ENCODE results near the gene MFRP. TPM values are rescaled to one million over a fixed set of nuclear protein-coding genes. Genes with fewer than 3 reads are reported as not detected.

Gene MFRP
- total and polyA plus RNA-seq, 10 of the 15 experiments (the other 5 are each of a cell fraction or from before 2014, with no cell fraction given) = not detected

GRCh38 chr11:119317592-119318239 lies 28.8 kb downstream of the MFRP start (continued):
- no peak for TF ChIP-seq CBX3 (IDR thresholded peaks at IDR 0.05; ENCODE audit: borderline replicate concordance, low read depth)
- no peak for TF ChIP-seq SMC3 (IDR thresholded peaks at IDR 0.05; ENCODE audit: borderline replicate concordance, low read length)
- no peak for TF ChIP-seq TCF12 (IDR thresholded peaks at IDR 0.05; ENCODE audit: low read depth, low read length)
- no peak for TF ChIP-seq NR2F1 (conservative IDR thresholded peaks at IDR 0.05)
- TF ChIP-seq BHLHE40 (IDR thresholded peaks at IDR 0.05; ENCODE audit: borderline replicate concordance in 1 of 2, low read depth in 2 of 2, low read length in 1 of 2) = no peak
- TF ChIP-seq SMARCA5 (IDR thresholded peaks at IDR 0.05) = no peak
- TF ChIP-seq NFXL1 (IDR thresholded peaks at IDR 0.05; ENCODE audit: borderline replicate concordance) = no peak

GRCh38 chr11:119316729-119317591 lies 29.5 kb downstream of the MFRP start, which contains the start of gene MCAM:
Gene MCAM (minus strand): TSS chr11:119317130. CDS start chr11:119317101, 29 bp downstream.
- SMC1A ChIA-PET (ENCODE audit: uncharacterized antibody, unreplicated experiment) = interaction anchor here (1.0 to 3.5 kb wide), 3 partner anchors 9 to 34 kb away, joined by 3 to 14 read pairs (median 3); no protein-coding TSS in a partner anchor
- peak in 1 of 2 experiments; percentile 37; a peak in 1 of 4 replicates for TF ChIP-seq BHLHE40 (IDR thresholded peaks at IDR 0.05; ENCODE audit: borderline replicate concordance in 1 of 2, low read depth in 2 of 2, low read length in 1 of 2)
- TF ChIP-seq SUZ12 (IDR thresholded peaks at IDR 0.05; ENCODE audit: unreplicated experiment) = peak; percentile 67
- TF ChIP-seq HDAC6 (IDR thresholded peaks at IDR 0.05; ENCODE audit: unreplicated experiment) = peak; percentile 43
- TF ChIP-seq POLR2A (IDR thresholded peaks at IDR 0.05; ENCODE audit: low read depth, low read length) = peak; percentile 24; the same call in 1 of the 2 replicates
- no peak for TF ChIP-seq NFYB (IDR thresholded peaks at IDR 0.05; ENCODE audit: insufficient read depth, low read depth, low read length)
- no peak for TF ChIP-seq TCF7 (IDR thresholded peaks at IDR 0.05; ENCODE audit: borderline replicate concordance)
- TF ChIP-seq BCL11A (IDR thresholded peaks at IDR 0.05; ENCODE audit: low read depth, low read length) = no peak
- no peak for TF ChIP-seq NR2F1 (conservative IDR thresholded peaks at IDR 0.05)
- TF ChIP-seq MAX (IDR thresholded peaks at IDR 0.05; ENCODE audit: low read depth, low read length) = no peak
- TF ChIP-seq GABPA (IDR thresholded peaks at IDR 0.05; ENCODE audit: low read depth) = no peak
- no peak for TF ChIP-seq SMARCA5 (IDR thresholded peaks at IDR 0.05)
- DNase-seq (ENCODE audit: low read depth, low spot score) (no peak), ATAC-seq (peak; percentile 4; the same call in 2 of the 3 replicates), FAIRE-seq (no peak)
- CTCF ChIA-PET = interaction anchor here (0.8 to 2.8 kb wide), 7 partner anchors 9 to 110 kb away, joined by 3 to 8 read pairs (median 4); no protein-coding TSS in a partner anchor
- Histone ChIP-seq H3K9me3 (replicated peaks; ENCODE audit: control insufficient read depth, insufficient read depth, low read length) (no peaks in the 10 kb centered on the region), H3K4me3 (peak within 1 kb of the TSS; percentile 57; the same call in 1 of the 2 replicates), H4K20me1 (ENCODE audit: control insufficient read depth, insufficient read depth) (no peaks in the 10 kb centered on the region), H3K27ac (ENCODE audit: control insufficient read depth, insufficient read depth) (no peak within 1 kb of the TSS), H3K9ac (ENCODE audit: control insufficient read depth, insufficient read depth, low read length) (no peak within 1 kb of the TSS), H3K36me3 (ENCODE audit: control insufficient read depth in 2 of 2, insufficient read depth in 2 of 2, low read length in 1 of 2) (no peaks in the 10 kb centered on the region), H2AFZ (ENCODE audit: control insufficient read depth, low read depth, low read length) (peak within 1 kb of the TSS; percentile 61), H3K4me2 (ENCODE audit: control insufficient read depth, insufficient read depth) (peak within 1 kb of the TSS; percentile 87), H3K4me1 (ENCODE audit: control insufficient read depth, insufficient read depth, low read length) (peaks cover 39% of the 10 kb centered on the region), H3K79me2 (ENCODE audit: control insufficient read depth, insufficient read depth, low read length) (no peaks in the 10 kb centered on the region), H3K27me3 (replicated peaks in 1 of 2; ENCODE audit: control insufficient read depth in 2 of 2, insufficient read depth in 2 of 2, low read length in 1 of 2) (peaks cover 1 to 15% of the 10 kb centered on the region in 2 experiments; a peak in 3 of 4 replicates)
- WGBS (ENCODE audit: insufficient coverage, insufficient replicate concordance, low lambda C conversion rate, missing lambda C conversion rate) = under 1% methylated on average over 45 of the region's 74 CpGs
- in situ Hi-C loops (cut with MboI) (no loop called here), intact Hi-C loops (cut with micrococcal nuclease; ENCODE audit: unreplicated experiment) (no loop called here)
- POLR2A ChIA-PET = interaction anchor here (1.0 to 1.2 kb wide), 4 partner anchors 13 to 214 kb away, joined by 3 to 5 read pairs (median 4); partner anchors contain the start of gene RNF26
- RAD21 ChIA-PET (ENCODE audit: unreplicated experiment) = interaction anchor here (1.0 to 2.1 kb wide), 3 partner anchors 21 to 249 kb away, joined by 3 to 4 read pairs (median 4); partner anchors contain the start of gene VPS11
- BruUV-seq (replicated peaks) = no TSS peak
